Omental fat pad (tissue), 4 donors: Measurements from ENCODE around the gene PCSK1N. TPM values are rescaled to one million over a fixed set of nuclear protein-coding genes. Genes with fewer than 3 reads are reported as not detected.
"Not testable (repeated sequence)": the region's sequence is repeated elsewhere in the genome, so short reads cannot be mapped to it uniquely, and the experiment has no call there.

Source experiments
- ATAC-seq: fragments of 150-250 bp; one replicate; pipeline ENCODE4 v1.9.1; 2016; ENCODE audit warnings: mild to moderate bottlenecking, moderate library complexity; ENCODE audit not compliant: low FRiP score
- DNase-seq: peaks from one replicate; pipeline ENCODE4 v3.0.0-alpha.2; 2019; ENCODE audit warnings: low spot score
- total RNA-seq, 4 donors: library from RNA; depleted of rRNA; stranded (reverse); fragments of >200 nt; gene quantifications; one replicate each; pipeline ENCODE4 v1.1.0, GENCODE V29; 2016
- TF ChIP-seq, protein P1 (sequence below), 3 donors: fragments of 450-650 bp; IDR thresholded peaks; one replicate each; pipeline ENCODE4 v1.5.1; 2016 to 2017; ENCODE audit warnings: antibody characterized with exemption in 3 of 3, mild to moderate bottlenecking in 3 of 3, moderate library complexity in 2 of 3

Gene PCSK1N
- 1 to 10 TPM in 2 of 4 donors, under 1 TPM in 1, not detected in 1; 0.93 to 2.3 (median 1.4) TPM for total RNA-seq

- TF ChIP-seq, protein P1, sequence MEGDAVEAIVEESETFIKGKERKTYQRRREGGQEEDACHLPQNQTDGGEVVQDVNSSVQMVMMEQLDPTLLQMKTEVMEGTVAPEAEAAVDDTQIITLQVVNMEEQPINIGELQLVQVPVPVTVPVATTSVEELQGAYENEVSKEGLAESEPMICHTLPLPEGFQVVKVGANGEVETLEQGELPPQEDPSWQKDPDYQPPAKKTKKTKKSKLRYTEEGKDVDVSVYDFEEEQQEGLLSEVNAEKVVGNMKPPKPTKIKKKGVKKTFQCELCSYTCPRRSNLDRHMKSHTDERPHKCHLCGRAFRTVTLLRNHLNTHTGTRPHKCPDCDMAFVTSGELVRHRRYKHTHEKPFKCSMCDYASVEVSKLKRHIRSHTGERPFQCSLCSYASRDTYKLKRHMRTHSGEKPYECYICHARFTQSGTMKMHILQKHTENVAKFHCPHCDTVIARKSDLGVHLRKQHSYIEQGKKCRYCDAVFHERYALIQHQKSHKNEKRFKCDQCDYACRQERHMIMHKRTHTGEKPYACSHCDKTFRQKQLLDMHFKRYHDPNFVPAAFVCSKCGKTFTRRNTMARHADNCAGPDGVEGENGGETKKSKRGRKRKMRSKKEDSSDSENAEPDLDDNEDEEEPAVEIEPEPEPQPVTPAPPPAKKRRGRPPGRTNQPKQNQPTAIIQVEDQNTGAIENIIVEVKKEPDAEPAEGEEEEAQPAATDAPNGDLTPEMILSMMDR (IDR thresholded peaks at IDR 0.05): no peak
- no peak for ATAC-seq
- no peak for DNase-seq
Observed at GRCh38 chrX:48835524-48836329, at the start of gene PCSK1N. Gene PCSK1N (minus strand): TSS chrX:48835610. CDS start chrX:48835532, 78 bp downstream.

- no peak for DNase-seq
- no peak for ATAC-seq
- TF ChIP-seq, protein P1 (IDR thresholded peaks at IDR 0.05): no peak
Observed at GRCh38 chrX:48883729-48884128, 48.3 kb upstream of the PCSK1N start.

- ATAC-seq, DNase-seq: not testable (repeated sequence)
Observed at GRCh38 chrX:48876944-48877343, 41.5 kb upstream of the PCSK1N start.

DNA sequence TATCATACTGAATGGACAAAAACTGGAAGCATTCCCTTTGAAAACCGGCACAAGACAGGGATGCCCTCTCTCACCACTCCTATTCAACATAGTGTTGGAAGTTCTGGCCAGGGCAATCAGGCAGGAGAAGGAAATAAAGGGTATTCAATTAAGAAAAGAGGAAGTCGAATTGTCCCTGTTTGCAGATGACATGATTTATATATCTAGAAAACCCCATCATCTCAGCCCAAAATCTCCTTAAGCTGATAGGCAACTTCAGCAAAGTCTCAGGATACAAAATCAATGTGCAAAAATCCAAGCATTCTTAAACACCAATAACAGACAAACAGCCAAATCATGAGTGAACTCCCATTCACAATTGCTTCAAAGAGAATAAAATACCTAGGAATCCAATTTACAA lies 36.6 kb upstream of the PCSK1N start:
- ATAC-seq, DNase-seq: not testable (repeated sequence)

DNA sequence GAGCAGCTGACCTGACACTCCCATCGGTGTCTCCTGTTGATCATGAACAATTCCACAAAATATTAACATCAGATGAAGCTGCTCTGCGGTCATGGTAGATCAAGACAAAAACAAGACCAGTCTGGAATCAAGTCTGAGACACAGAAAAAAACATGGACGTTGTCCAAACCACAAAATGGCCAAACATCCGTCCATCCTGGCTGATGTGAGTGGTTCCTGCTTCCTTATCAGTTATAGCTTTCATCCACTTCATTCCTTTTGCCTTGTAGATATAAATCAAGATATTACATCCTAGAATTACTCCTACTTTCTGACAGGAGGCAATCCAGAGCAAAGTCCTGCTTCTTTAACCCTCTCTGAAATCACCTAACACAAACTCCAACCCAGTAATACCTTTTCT lies 28.8 kb upstream of the PCSK1N start:
- DNase-seq (no peak), ATAC-seq (no peak)
- TF ChIP-seq, protein P1 (IDR thresholded peaks at IDR 0.05): no peak

DNA sequence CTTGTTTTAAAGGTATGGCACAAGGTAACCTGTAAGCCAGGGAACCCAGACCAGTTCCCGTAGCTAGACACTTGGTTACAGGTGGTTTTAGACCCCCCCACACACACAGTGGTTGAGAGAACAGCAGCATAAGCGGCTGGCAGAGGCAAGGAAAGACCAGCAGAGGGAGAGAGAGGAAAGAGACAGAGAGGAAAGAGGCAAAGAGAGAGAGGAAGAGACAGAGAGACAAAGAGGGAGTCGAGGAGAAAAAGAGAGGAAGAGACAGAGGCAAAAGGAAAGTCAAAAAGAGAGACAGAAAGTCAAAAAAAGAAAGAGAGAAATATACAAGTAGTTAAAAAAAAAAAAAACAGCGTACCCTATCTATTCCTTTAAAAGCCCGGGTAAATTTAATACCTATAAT lies 19.5 kb upstream of the PCSK1N start:
- TF ChIP-seq, protein P1 (IDR thresholded peaks at IDR 0.05): no peak
- no peak for DNase-seq
- ATAC-seq: no peak

- not testable (repeated sequence) for ATAC-seq, DNase-seq
Observed at GRCh38 chrX:48854121-48854804, 18.9 kb upstream of the PCSK1N start.

DNA sequence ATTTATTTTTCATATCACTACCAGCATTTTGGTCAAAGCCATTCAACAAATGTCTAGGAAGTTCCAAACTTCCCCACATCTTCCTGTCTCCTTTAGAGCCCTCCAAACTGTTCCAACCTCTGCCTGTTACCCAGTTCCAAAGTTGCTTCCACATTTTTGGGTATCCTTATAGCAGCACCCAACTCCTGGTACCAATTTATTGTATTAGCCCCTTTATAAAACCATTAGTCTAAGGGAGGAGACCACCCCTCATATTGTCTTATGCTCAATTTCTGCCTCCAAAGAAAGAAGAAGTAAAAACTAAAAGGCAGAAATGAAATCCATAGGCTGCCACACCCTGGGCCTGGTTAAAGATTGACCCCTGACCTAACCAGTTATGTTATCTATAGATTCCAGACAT lies 18.1 kb upstream of the PCSK1N start:
- not testable (repeated sequence) for ATAC-seq, DNase-seq

DNA sequence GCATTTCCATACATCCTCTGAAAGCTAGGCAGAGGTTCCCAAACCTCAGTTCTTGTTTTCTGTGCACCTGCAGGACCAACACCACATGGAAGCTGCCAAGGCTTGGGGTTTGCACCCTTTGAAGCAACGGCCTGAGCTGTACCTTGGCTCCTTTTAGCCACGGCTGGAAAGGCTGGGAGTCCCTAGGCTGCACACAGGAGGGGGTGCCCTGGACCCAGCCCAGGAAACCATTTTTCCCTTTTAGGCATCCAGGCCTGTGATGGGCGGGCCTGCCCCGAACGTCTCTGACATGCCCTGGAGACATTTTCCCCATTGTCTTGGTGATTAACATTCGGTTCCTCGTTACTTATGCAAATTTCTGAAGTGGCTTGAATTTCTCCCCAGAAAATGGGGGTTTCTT lies 17.4 kb upstream of the PCSK1N start:
- TF ChIP-seq, protein P1 (IDR thresholded peaks at IDR 0.05): no peak
- DNase-seq (no peak), ATAC-seq (no peak)
